ENCODE results near the gene CCDC6. TPM values are rescaled to one million over a fixed set of nuclear protein-coding genes. Genes with fewer than 3 reads are reported as not detected.
"Not testable (repeated sequence)": the region's sequence is repeated elsewhere in the genome, so short reads cannot be mapped to it uniquely, and the experiment has no call there.

The CCDC6 gene
- total RNA-seq, 4 donors from 2014 or later, result 26.6 to 43.3 (median 29.5) TPM

DNA sequence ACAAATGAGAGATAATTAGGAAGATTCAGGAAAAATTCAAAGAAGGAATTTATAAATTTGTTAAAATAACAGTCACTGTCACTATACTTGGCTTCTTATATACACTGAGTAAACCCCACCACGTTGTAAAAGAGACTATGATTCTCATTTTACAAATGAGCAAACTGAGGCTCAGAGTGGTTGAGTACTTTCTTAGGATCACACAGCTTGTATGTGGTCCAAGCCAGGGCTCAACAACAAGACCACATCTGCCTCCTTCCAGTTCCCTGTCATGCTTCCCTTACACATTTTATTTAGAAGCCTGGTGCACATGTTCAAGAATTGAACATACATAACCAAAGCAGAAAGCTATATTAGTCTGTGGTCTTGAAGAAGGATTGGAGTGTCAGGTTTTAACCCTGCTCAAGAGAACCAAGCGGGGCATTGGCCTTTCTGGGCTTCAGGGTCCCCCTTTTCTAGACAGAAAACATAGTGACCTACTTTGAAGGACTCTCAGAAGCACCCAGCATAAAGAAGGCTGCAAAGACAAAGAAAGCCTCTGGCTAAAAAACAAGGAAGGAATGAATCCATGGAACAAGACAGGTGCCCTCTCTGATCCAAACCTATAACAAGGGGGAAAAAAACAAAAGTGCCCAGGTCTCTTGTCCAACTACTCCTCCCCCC, 153.9 kb downstream of the CCDC6 start:
- no peaks in the 10 kb centered on the region for H3K36me3 ChIP-seq
- peaks cover 37 to 38% of the 10 kb centered on the region in 2 donors for H3K4me1 ChIP-seq
- ATAC-seq, result peak; percentile 29 to 57
- H3K27me3 ChIP-seq, result no peaks in the 10 kb centered on the region
- in situ Hi-C loops (cut with MboI; ENCODE audit: low sequenced_read_pairs in 4 of 4) (no loop called here), intact Hi-C loops (cut with DNase I; ENCODE audit: low total_unique reads) (loop anchor here (2.0 kb wide), 3 partner anchors 44 to 1410 kb away; partner anchors contain the start of gene SLC16A9)
- TF ChIP-seq, protein P1, sequence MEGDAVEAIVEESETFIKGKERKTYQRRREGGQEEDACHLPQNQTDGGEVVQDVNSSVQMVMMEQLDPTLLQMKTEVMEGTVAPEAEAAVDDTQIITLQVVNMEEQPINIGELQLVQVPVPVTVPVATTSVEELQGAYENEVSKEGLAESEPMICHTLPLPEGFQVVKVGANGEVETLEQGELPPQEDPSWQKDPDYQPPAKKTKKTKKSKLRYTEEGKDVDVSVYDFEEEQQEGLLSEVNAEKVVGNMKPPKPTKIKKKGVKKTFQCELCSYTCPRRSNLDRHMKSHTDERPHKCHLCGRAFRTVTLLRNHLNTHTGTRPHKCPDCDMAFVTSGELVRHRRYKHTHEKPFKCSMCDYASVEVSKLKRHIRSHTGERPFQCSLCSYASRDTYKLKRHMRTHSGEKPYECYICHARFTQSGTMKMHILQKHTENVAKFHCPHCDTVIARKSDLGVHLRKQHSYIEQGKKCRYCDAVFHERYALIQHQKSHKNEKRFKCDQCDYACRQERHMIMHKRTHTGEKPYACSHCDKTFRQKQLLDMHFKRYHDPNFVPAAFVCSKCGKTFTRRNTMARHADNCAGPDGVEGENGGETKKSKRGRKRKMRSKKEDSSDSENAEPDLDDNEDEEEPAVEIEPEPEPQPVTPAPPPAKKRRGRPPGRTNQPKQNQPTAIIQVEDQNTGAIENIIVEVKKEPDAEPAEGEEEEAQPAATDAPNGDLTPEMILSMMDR (IDR thresholded peaks at IDR 0.05 in 4 of 5, conservative IDR thresholded peaks at IDR 0.05 in 1 of 5), result no peak
- TF ChIP-seq POLR2A (IDR thresholded peaks at IDR 0.05), result no peak
- no peaks in the 10 kb centered on the region for H3K9me3 ChIP-seq
- H3K27ac ChIP-seq, result peak overlapping the region; percentile 84 to 93 (median 89)
- DNase-seq, result no peak
- peak overlapping the region; percentile 40 to 64 (median 63) for H3K4me3 ChIP-seq

DNA sequence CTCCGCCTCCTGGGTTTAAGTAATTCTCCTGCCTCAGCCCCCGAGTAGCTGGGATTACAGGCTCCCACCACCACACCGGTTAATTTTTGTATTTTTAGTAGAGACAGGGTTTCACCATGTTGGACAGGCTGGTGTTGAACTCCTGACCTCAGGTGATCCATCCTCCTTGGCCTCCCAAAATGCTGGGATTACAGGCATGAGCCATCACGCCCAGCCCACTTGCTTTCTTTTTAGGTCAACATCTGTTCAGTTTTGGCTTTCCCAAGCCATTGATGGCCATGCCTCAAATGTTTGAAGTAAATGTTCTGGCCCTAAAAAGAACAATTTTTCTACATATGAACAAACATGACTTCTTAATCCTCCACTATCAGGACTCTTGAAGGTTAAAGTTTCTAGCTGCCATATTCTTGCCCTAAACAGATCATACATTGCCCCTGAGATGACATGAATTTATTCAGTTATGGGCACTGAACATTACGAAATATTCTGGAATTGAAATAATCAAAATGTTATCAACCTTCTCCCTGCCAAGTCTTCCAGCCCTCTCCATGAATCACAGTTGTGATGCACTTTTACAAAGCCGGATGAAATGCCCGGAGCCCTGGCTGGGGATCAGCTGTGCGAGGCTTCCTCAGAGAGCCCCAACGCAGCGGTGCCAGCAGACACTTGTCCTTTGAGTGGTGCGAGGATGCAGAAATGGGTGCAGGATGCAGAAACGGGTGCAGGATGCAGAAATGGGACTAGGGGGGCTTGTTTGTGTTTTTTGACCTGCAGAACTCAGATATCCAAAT, 156.0 kb downstream of the CCDC6 start:
- intact Hi-C loops (cut with DNase I; ENCODE audit: low total_unique reads), result no loop called here
- TF ChIP-seq, protein P1 (IDR thresholded peaks at IDR 0.05 in 4 of 5, conservative IDR thresholded peaks at IDR 0.05 in 1 of 5), result no peak
- no peak for TF ChIP-seq POLR2A (IDR thresholded peaks at IDR 0.05)
- DNase-seq (peak in 1 of 2 donors; percentile 40), ATAC-seq (peak in 1 of 2 donors; percentile 14)
- peaks cover 45 to 50% of the 10 kb centered on the region in 2 donors for H3K4me1 ChIP-seq
- no peaks in the 10 kb centered on the region for H3K27me3 ChIP-seq
- H3K36me3 ChIP-seq, result no peaks in the 10 kb centered on the region
- H3K9me3 ChIP-seq, result no peaks in the 10 kb centered on the region
- in situ Hi-C loops (cut with MboI; ENCODE audit: low sequenced_read_pairs in 4 of 4), result no loop called here
- peak overlapping the region; percentile 84 to 93 (median 89) for H3K27ac ChIP-seq
- peak overlapping the region; percentile 12 to 64 (median 63) for H3K4me3 ChIP-seq

DNA sequence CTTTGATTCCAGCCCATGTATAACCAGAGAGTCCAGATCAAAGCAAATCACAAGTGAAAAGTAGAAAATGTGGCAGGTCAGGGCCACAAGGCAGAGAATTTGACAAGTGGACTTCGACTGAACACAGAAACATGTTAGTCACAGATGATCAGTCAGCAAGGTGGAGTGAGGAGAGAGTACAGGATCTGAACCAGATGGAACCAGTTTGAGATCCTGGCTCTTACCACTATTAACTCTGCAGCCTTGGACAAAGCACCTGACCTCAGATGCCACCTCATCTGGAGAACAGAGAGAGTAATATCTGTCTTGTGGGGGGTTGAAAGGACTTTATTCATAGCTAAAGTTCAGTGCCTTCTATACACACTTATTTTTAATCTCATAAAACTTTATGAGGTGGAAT, 157.5 kb downstream of the CCDC6 start:
- H3K4me3 ChIP-seq, result peak overlapping the region in 1 of 4 donors; percentile 62
- no peaks in the 10 kb centered on the region for H3K27me3 ChIP-seq
- intact Hi-C loops (cut with DNase I; ENCODE audit: low total_unique reads), result no loop called here
- in situ Hi-C loops (cut with MboI; ENCODE audit: low sequenced_read_pairs in 4 of 4), result no loop called here
- H3K9me3 ChIP-seq, result no peaks in the 10 kb centered on the region
- no peaks in the 10 kb centered on the region for H3K36me3 ChIP-seq
- ATAC-seq, result no peak
- peaks cover 35 to 40% of the 10 kb centered on the region in 2 donors for H3K4me1 ChIP-seq
- TF ChIP-seq, protein P1 (IDR thresholded peaks at IDR 0.05 in 4 of 5, conservative IDR thresholded peaks at IDR 0.05 in 1 of 5), result no peak
- TF ChIP-seq POLR2A (IDR thresholded peaks at IDR 0.05), result no peak
- peak overlapping the region; percentile 84 to 93 (median 89) for H3K27ac ChIP-seq
- no peak for DNase-seq

- in situ Hi-C loops (cut with MboI; ENCODE audit: low sequenced_read_pairs in 4 of 4) (no loop called here), intact Hi-C loops (cut with DNase I; ENCODE audit: low total_unique reads) (no loop called here)
- H3K27me3 ChIP-seq, result no peaks in the 10 kb centered on the region
- H3K9me3 ChIP-seq, result no peaks in the 10 kb centered on the region
- DNase-seq (no peak), ATAC-seq (no peak)
- H3K4me1 ChIP-seq, result peaks cover 30 to 35% of the 10 kb centered on the region in 2 donors
- no peak for TF ChIP-seq POLR2A (IDR thresholded peaks at IDR 0.05)
- TF ChIP-seq, protein P1 (IDR thresholded peaks at IDR 0.05 in 4 of 5, conservative IDR thresholded peaks at IDR 0.05 in 1 of 5), result no peak
- no peaks in the 10 kb centered on the region for H3K36me3 ChIP-seq
- H3K4me3 ChIP-seq, result no peak overlapping the region
- H3K27ac ChIP-seq, result peak overlapping the region in 1 of 4 donors; percentile 13
Measured at GRCh38 chr10:59745163-59745650, 161.1 kb downstream of the CCDC6 start.

DNA sequence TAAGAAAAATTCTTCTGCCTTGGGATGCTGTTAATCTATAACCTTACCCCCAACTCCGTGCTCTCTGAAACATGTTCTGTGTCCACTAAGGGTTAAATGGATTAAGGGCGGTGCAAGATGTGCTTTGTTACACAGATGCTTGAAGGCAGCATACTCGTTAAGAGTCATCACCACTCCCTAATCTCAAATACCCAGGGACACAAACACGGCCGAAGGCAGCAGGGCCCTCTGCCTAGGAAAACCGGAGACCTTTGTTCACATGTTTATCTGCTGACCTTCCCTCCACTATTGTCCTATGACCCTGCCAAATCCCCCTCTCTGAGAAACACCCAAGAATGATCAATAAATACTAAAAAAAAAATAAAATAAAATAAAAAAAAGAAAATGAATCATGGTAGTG, 161.6 kb downstream of the CCDC6 start:
- H3K4me3 ChIP-seq; intact Hi-C loops (cut with DNase I; ENCODE audit: low total_unique reads); H3K9me3 ChIP-seq; H3K36me3 ChIP-seq; ATAC-seq; H3K27me3 ChIP-seq; DNase-seq; in situ Hi-C loops (cut with MboI; ENCODE audit: low sequenced_read_pairs in 4 of 4): not testable (repeated sequence)
- peaks cover 30 to 31% of the 10 kb centered on the region in 2 donors for H3K4me1 ChIP-seq
- peak overlapping the region in 1 of 4 donors; percentile 13 for H3K27ac ChIP-seq

DNA sequence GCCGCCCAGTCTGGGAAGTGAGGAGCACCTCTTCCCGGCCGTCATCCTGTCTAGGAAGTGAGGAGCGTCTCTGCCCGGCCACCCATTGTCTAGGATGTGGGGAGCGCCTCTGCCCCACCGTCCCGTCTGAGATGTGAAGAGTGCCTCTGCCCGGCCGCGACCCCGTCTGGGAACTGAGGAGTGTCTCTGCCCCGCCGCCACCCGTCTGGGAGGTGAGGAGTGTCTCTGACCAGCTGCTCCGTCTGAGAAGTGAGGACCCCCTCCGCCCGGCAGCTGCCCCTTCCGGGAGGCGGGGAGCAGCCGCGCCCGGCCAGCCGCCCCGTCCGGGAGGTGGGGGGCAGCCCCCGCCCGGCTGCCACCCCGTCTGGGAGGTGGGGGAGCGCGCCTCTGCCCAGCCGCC, 162.2 kb downstream of the CCDC6 start:
- H3K27ac ChIP-seq; H3K36me3 ChIP-seq; intact Hi-C loops (cut with DNase I; ENCODE audit: low total_unique reads); in situ Hi-C loops (cut with MboI; ENCODE audit: low sequenced_read_pairs in 4 of 4); DNase-seq; H3K27me3 ChIP-seq; ATAC-seq; H3K4me3 ChIP-seq; H3K9me3 ChIP-seq: not testable (repeated sequence)
- peaks cover 23 to 25% of the 10 kb centered on the region in 2 donors for H3K4me1 ChIP-seq

Measured in gastrocnemius medialis (tissue), 4 donors.